OCI-LY3 (cell line): ENCODE measurements around the gene GALNTL6.

Source experiments
- EZH2phosphoT487 ChIP-seq: fragments of 200-600 bp; shearing (Covaris generic); IDR thresholded peaks from 2 replicates; pipeline ENCODE4 v1.6.1; 2018; ENCODE audit warnings: antibody characterized with exemption, mixed run types, low read depth
- TF ChIP-seq, protein P1 (sequence below): fragments of 200-600, 300-600 bp; sonication (generic); IDR thresholded peaks from 2 replicates; pipeline ENCODE4 v1.5.1; 2014; ENCODE audit warnings: antibody characterized with exemption, low read length, low read depth

DNA sequence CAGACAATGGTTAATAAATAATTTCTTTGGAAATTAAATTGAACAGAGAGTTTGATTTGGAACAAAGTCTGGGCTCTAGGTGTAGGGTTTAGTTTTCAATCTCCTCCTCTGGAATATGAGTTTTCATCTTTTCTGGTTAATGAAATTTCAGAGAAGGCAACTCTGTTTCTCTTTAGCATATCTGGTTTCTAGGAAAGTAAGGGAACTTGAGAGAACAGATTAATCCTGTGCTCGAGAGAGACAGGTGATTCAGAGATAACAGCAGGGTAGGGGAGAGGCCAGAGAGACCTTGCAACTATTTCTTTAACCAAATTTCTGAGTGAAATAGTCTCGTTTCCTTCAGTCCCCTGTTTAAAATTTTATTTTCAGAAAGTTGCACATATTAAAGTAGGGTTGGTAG is 275.4 kb downstream of the GALNTL6 start:
- TF ChIP-seq, protein P1, sequence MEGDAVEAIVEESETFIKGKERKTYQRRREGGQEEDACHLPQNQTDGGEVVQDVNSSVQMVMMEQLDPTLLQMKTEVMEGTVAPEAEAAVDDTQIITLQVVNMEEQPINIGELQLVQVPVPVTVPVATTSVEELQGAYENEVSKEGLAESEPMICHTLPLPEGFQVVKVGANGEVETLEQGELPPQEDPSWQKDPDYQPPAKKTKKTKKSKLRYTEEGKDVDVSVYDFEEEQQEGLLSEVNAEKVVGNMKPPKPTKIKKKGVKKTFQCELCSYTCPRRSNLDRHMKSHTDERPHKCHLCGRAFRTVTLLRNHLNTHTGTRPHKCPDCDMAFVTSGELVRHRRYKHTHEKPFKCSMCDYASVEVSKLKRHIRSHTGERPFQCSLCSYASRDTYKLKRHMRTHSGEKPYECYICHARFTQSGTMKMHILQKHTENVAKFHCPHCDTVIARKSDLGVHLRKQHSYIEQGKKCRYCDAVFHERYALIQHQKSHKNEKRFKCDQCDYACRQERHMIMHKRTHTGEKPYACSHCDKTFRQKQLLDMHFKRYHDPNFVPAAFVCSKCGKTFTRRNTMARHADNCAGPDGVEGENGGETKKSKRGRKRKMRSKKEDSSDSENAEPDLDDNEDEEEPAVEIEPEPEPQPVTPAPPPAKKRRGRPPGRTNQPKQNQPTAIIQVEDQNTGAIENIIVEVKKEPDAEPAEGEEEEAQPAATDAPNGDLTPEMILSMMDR, result no peak
- no peak for TF ChIP-seq EZH2phosphoT487
